Measurements from ENCODE around the gene MAP2K3.
A peak's percentile ranks its signal among the peaks of the same experiment; 100 is the strongest.

Gene MAP2K3

DNA sequence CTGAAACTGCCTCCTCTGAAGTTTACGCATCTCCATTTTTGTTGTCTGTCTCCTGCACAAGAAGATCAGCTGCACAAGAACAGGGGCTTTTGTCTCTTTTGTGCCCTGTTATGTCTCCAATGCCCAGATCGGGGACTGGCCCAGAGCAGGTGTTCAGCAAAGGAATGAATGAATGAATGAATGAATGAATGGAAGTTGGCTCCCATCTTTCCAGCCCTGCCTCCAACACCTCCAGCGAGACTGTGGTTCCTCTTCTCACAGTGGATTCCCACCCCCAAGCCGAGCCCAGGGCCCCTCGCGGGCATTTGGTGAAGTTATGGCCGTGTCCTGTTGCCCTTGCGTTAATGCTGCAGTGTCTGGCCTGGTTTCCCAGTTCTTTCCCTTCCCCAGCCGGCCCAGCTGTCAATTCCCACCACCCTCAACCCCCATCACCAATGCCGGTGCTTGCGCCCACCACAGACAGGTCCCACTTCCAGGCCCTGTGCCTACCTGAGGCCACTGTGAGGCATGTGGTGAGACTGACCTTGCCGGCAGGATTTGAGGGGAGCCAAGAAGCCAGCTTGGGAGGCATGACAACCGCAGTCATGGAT, 70.4 kb downstream of the MAP2K3 start:
- DNase-seq: no peak

DNA sequence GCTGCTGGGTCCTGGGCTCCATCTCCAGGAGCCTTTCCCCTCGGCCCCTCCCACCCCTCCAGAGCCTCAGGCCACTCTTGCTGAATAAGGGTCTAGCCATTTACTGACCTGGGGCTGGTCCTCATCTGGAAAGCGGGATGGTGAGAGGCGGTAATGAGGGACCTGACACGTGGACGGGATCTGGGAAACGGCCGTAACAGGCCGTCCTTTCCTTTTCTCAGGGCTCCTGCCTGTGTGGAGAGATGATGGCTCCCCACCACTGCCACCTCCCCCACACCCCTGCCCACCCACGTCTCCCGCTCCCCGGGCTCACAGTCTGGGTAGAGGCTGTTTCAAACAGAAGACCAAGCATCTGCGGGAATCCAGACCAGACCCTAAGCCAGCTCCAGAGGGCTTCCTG, 71.1 kb downstream of the MAP2K3 start:
- peak; percentile 3 for DNase-seq

DNA sequence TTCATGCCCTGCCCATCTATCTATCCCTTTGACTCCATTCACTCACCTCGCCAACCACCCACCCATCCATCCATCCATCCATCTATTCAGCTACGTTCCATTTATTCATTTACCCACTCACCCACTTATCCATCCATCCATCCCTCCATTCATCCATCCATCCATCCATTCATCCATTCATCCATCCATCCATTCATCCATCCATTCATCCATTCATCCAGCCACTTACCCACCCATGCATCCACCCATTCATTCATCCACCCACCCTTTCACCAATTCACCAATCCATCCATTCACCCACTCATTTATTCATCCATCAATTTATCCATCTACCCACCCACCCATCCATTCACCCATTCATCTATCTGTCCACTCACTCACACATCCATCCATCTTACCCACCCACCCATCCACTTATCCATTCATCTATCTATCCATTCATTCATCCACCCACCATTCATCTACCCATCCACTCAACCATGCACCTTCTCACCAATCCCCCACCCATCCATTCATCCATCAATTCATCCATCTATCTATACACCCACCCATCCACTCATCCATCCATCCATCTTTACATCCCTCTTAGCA, 72.1 kb downstream of the MAP2K3 start:
- DNase-seq: no peak

GRCh38 chr17:21357281-21357680, 72.8 kb downstream of the MAP2K3 start:
- no peak for DNase-seq

- no peak for DNase-seq
Observed at GRCh38 chr17:21357696-21358656, 73.5 kb downstream of the MAP2K3 start.

- DNase-seq: no peak
Observed at GRCh38 chr17:21358682-21359482, 74.4 kb downstream of the MAP2K3 start.

DNA sequence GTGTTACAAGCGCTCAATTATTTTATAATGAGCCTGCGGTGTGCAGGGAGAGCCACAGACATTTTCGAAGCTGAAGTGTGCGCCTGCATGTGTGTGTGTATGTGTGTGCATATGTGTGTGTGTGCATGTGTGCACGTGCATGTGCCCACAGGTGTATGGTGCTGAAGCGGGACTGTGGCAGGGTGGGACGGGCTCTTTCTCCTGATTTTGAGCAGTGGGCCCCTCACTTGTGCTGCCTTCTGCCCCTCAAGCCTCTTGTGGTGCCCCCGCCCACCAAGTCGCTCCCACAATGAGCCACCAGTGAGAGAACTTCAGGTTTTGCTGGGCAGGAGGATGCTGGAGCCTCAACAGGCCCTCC, 75.0 kb downstream of the MAP2K3 start:
- no peak for DNase-seq

DNA sequence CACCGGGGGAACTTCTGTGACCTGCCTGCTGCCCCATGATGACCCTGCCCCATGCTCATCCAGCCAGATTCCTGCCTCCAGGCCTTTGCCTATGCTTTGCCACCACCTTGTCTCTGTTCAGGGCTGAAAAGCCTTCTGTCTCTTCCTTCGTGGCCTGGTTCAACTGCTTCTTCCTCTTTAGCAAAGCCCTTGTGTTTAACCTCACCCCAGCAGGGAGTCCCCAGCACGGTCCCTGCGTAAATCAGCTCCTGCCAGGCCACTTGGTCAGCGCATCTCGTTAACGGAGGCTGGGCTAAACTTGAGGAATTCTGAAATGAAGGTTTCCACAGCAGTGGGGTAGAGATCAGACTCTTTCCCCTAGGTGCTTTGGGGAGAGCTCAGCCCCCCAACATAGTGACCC, 75.5 kb downstream of the MAP2K3 start:
- no peak for DNase-seq

- DNase-seq: no peak
Observed at GRCh38 chr17:21361020-21361809, 76.7 kb downstream of the MAP2K3 start.

- no peak for DNase-seq
Observed at GRCh38 chr17:21362331-21362931, 77.9 kb downstream of the MAP2K3 start.

DNA sequence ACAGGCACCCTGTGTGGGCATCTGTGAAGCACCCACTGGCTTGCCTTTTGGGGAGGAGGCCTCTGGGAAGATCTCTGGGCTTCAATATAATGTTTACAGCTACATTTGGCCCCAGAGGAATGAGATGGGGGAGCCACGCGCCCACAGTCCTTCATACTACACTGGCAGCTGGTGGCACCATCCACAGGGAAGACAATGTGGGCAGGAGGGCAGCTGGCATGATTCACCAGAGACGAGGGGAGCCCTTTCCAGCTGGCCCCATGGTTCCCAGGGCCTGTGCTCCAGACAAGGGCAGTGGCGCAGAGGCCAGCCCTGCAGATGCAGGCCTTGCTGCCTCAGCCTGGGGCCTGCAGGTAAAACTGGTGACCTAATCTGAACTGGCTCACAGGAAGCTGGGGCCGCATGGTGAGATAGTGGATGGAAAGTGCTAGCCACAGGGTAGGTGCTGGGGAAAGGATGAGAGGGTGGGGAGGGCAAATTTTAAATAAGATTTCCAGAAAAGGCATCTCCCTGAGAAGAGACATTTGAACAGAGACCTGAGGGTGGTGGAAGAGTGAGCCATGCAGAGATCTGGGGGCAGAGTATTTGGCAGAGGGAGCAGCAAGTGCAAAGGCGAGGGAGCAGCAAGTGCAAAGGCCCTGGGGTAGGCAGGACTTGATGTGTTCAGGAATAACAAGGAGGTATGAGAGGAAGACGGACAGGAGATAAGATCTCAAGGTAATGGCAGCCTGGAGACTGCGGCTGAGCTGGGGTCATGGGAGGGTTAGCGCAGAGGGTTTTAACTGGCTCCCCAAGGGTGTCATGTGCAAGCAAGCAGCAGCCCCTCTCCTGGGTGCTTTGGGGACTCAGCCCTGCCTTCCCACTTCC, 79.5 kb downstream of the MAP2K3 start:
- no peak for DNase-seq

Data from activated naive CD4-positive, alpha-beta T cell treated with anti-CD3 and anti-CD28 coated beads, Interleukin-2, amount 50 U/mL, for 16 hours (primary cell).